HG03571 (cell line): ENCODE results near the gene ARL6IP4.

ENCODE experiments used
- ATAC-seq: cut with Tn5 transposase; IDR thresholded peaks from one replicate; pipeline ENCODE4 v1.9.1; 2021; ENCODE audit not compliant: unreplicated experiment

The ARL6IP4 gene

GRCh38 chr12:122989874-122990419, 9.5 kb downstream of the ARL6IP4 start:
- no peak for ATAC-seq

- no peak for ATAC-seq
Measured at GRCh38 chr12:122990561-122990960, 10.1 kb downstream of the ARL6IP4 start.

- no peak for ATAC-seq
Measured at GRCh38 chr12:122990961-122991622, 10.6 kb downstream of the ARL6IP4 start.

GRCh38 chr12:122991623-122992275, 11.3 kb downstream of the ARL6IP4 start:
- no peak for ATAC-seq

GRCh38 chr12:122992386-122992785, 11.9 kb downstream of the ARL6IP4 start:
- ATAC-seq, result no peak

GRCh38 chr12:122994140-122994675, 13.7 kb downstream of the ARL6IP4 start:
- ATAC-seq, result no peak

- ATAC-seq, result no peak
Measured at GRCh38 chr12:122994781-122995502, 14.5 kb downstream of the ARL6IP4 start.

GRCh38 chr12:122995503-122996187, 15.2 kb downstream of the ARL6IP4 start:
- ATAC-seq, result no peak

- no peak for ATAC-seq
Measured at GRCh38 chr12:122996188-122996601, 15.7 kb downstream of the ARL6IP4 start.

GRCh38 chr12:122996621-122997342, 16.3 kb downstream of the ARL6IP4 start:
- no peak for ATAC-seq

GRCh38 chr12:122997343-122998250, 17.1 kb downstream of the ARL6IP4 start:
- no peak for ATAC-seq

GRCh38 chr12:122998316-122998715, 17.8 kb downstream of the ARL6IP4 start:
- no peak for ATAC-seq

- ATAC-seq, result no peak
Measured at GRCh38 chr12:122999196-122999946, 18.9 kb downstream of the ARL6IP4 start.

- no peak for ATAC-seq
Measured at GRCh38 chr12:122999986-123000420, 19.5 kb downstream of the ARL6IP4 start.

- ATAC-seq, result no peak
Measured at GRCh38 chr12:123000578-123000977, 20.1 kb downstream of the ARL6IP4 start.

GRCh38 chr12:123001464-123001863, 21.0 kb downstream of the ARL6IP4 start:
- no peak for ATAC-seq

- ATAC-seq, result no peak
Measured at GRCh38 chr12:123003257-123003656, 22.8 kb downstream of the ARL6IP4 start.

- ATAC-seq, result no peak
Measured at GRCh38 chr12:123004287-123004686, 23.8 kb downstream of the ARL6IP4 start.
